COLO668 (cell line): ENCODE data around the gene CADM1.

Experiments used
- DNase-seq: peaks from one replicate; lab custom pipeline; 2025; ENCODE audit not compliant: unreplicated experiment; lab: John Stamatoyannopoulos, UW

Gene CADM1

GRCh38 chr11:115256397-115257197 is 247.6 kb downstream of the CADM1 start:
- DNase-seq: peak; percentile 55

DNA sequence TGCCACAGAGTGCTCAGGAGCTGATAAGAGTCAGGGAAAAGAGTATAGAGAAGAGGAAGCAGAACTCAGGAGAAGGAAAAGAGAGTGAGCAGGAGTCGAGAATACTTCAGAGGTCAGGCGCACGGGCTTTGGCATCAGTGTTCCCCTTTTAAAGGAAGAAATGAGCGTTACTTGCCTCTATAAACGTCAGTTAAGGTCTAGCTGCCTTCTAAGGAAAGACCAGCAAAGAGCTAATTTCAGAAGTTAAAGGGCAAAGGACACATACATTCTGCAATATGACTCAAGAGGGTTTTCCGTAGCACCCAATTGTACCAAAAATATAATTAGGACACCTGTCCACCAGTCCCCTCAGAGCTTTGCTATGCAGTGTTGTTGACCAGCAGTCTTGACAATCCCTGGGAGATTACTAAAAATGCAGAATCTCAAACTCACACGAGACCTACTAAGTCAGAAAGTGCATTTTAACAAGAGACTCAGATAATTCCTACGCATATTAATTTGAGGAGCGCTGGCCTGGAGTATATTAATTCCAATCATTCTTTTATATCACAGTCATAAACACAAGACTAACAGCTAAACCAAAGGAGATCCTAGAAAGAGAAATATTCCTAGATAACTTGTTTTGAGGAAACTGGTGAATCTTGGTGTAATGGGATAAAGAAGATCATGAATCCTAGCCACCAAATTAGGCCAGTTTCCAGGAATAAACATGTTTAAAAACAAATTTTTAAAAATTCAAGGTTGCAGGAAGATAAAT is 249.0 kb downstream of the CADM1 start:
- DNase-seq: no peak

- no peak for DNase-seq
Observed at GRCh38 chr11:115251126-115251525, 253.1 kb downstream of the CADM1 start.

DNA sequence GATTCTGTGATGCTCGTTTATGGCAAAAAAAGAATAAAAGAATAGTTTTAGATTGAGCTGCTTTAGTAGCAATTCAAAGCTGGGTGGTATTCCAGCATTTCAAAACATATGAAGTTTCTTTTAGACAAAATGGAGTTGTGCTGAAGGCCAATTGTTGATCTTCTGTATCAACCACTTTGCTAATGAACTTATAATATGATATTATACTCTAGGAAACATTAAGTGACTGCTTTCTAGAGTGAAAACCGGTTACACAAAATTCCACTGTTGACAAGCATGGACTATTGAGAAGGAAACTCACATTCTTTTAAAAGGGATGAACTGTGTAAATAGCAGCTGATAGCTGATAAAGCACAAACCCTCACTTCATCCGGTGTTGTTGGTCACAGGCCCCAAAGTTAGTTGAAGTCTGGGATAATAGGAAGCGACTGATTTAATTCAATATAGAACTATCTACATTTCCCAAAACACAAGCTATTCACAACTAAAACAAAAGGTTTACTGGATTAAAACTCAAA is 255.1 kb downstream of the CADM1 start:
- no peak for DNase-seq

DNA sequence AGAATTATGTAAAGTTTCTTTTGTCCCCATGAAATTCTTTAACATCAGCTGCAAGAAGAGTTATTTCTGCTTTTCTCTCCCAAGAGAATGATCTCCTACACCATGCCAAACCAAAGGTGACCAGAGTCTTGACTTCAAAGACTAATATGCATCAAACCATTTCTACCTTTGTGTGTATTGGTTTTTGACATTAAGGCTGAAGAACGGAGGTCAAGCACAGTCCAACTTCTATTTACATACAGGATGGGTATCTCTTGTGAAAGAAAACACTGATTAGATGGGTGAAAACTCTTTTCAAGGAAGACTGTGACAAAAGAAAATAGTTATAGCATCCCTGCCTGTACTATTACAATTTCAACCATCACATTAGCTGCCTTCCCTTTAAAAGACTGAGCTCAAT is 256.3 kb downstream of the CADM1 start:
- no peak for DNase-seq

GRCh38 chr11:115247361-115247760 is 256.9 kb downstream of the CADM1 start:
- no peak for DNase-seq

DNA sequence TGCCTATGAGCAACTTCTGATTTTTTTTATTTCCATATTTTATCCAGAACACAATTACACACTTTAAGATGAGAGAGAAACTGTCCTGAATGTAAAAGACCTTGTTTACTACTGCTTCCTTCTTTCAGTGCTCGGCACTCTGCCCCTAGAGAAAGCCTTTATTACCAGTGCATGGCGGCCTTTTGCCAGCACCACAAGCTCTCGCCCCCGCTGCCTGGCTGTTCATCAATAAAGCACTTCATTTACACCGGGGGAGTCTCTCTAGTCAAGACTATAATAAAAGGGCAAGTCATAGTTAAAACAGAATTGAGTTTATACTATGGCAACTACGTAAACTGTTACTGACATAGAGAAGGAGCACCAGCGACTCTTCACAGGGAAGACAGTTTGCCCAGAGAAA is 259.5 kb downstream of the CADM1 start:
- DNase-seq: no peak

DNA sequence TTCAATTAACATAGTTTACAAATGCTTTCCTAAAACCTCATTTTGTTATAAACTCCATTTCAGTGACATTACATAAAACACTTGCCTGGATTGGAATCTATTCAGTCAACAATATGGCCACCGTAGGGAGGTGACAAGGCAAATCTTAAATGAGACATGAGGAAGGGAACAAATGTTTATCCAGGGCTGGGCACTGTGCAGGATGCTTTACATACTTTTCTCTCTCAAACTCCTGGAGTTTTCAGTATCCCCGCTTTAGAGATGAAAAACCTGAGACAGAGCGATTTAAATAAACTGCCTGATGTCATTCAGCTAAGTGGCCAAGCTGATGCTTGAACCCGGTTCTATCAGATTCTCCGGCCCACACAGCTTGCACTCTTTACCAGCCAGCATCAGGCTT is 259.9 kb downstream of the CADM1 start:
- DNase-seq: no peak

DNA sequence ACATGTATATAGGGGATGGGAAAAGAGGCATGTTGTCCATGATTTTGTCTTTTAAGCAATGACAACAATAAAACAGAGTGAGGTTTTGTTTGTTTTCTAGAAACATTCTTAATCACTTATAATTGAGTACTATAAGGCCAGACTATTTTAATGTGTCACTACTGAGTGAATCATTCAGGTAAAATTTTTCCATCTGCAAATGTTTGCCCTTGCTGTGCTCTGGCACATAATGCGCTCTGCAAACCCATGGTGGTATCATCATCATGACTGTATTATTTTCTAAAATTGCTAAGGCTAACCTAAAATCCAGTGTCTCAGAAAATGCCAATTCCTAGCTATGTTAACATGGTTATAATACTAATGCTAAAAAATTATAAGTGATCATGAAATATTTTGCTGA is 261.2 kb downstream of the CADM1 start:
- no peak for DNase-seq

DNA sequence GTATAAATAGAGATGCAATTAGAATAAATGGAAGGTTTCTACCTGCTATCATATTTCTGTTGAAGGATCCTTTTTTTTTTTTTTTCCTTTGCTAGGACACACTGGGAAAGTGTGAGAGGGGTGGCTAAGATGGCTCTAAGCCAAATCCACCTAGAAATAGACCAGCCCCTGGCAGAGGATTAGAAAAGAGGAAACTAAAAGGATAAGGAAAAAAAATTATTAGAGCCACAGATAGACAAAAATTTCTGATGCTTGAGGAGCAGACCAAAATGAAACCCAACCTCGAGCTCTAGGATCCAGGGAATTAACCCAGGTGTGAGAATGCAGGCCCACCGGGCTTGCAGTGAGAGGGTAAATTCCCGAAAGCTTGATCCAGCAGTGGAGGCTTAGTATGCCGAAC is 262.3 kb downstream of the CADM1 start:
- no peak for DNase-seq

- DNase-seq: no peak
Observed at GRCh38 chr11:115238791-115239190, 265.4 kb downstream of the CADM1 start.

DNA sequence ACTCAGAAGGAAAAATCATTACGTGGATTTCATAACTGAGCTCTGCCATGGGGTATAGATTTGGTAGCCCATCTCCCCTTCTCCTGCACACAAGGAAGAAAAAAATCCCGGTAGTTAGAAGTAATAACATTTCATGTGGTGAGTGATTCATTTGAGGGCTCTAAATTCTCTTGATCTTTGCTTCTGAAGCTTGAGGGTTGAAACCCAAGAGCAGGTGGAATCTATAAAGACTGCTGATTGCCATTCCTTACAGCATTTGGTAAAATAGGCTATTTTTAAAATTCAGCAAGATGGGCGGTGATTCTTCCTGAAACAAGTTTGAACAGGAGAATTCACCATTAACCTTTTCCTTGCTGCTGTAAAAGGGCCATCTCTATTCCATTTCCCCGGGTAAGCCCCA is 266.1 kb downstream of the CADM1 start:
- DNase-seq: no peak

DNA sequence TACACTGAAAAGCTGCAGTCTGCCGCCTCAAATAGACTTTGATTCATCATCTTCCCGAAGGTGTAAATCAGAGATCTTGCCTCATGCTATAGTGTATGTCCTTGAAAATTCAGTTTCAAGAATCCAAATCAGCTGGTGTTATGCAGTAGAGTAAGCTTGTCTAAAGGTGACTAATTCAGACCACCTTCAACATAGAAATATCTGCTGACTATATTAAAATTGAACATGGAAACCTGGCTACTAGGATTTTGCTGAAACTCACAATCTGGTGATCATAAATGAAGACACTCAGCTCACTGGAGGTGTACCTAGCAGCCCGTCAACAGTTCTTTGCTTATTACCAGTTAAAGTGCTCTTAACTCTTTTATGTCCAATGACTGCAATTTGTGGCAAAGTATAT is 266.6 kb downstream of the CADM1 start:
- no peak for DNase-seq

- no peak for DNase-seq
Observed at GRCh38 chr11:115234794-115235193, 269.4 kb downstream of the CADM1 start.

- DNase-seq: no peak
Observed at GRCh38 chr11:115226556-115226955, 277.7 kb downstream of the CADM1 start.

- DNase-seq: no peak
Observed at GRCh38 chr11:115224551-115224950, 279.7 kb downstream of the CADM1 start.

GRCh38 chr11:115222863-115223530 is 281.2 kb downstream of the CADM1 start:
- no peak for DNase-seq

DNA sequence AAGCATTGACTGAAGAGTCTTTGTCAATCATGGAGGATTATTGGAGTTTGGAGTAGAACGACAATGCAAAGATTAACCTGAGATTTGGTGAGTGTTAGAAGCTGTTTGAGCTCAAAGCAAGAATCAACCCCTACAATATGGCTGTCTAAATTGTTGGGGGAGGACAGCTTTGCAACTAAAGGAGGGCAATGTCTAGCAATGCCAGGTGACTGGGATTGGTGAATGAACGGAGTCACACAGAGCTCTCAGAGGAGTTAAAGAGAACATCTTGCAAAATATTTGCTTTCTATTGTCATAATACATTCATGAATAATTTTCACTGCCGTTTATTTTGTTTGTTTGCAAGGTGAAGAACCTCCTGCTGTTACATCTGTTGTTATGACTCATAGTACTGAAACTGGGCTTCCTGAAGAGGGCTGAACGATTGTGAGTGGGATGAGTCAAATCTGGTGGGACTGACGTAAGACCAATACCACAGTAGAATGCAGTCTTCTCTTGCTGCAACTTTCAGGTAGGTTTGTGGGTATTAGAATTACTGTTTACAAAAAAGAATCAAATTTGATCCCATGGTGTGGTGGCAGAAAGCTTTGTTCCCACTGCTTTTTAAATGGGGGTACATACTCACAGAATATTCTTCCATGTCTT is 281.9 kb downstream of the CADM1 start:
- DNase-seq: peak; percentile 66

DNA sequence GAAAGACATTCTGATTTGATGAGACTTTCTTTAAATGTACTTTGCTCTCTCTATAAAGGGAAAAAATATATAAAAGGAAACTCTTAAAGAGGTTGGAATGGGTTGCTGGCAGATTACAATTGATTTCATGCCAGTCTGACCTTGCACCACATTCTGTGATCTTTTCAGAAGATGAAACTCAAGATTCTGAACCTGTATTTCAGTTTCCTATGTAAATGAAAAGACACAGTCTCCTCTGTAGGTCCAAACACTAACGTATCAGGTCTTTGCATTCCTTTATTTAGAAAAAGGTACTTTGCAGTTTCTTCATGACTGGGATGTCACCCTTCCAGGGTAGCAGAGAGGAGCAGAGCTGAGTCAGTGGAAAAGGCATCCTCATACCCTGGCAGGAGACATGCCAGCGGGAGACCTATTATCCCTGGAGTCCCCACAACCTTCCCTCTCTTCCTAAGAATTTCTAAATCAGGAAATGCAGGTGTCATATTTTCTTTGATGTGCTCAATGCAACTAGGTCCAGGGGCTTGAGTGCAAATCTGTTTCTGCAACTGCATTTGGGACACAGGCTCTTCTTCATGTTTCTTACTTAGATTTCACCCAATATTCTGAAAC is 282.6 kb downstream of the CADM1 start:
- DNase-seq: no peak

GRCh38 chr11:115220911-115221310 is 283.3 kb downstream of the CADM1 start:
- DNase-seq: no peak

- no peak for DNase-seq
Observed at GRCh38 chr11:115220423-115220822, 283.8 kb downstream of the CADM1 start.
